ENCODE data around the gene LRRC74B. TPM values are rescaled to one million over a fixed set of nuclear protein-coding genes. Genes with fewer than 3 reads are reported as not detected.

The LRRC74B gene
- total and polyA plus RNA-seq, 4 donors = 0.97 to 9.0 (median 2.3) TPM

DNA sequence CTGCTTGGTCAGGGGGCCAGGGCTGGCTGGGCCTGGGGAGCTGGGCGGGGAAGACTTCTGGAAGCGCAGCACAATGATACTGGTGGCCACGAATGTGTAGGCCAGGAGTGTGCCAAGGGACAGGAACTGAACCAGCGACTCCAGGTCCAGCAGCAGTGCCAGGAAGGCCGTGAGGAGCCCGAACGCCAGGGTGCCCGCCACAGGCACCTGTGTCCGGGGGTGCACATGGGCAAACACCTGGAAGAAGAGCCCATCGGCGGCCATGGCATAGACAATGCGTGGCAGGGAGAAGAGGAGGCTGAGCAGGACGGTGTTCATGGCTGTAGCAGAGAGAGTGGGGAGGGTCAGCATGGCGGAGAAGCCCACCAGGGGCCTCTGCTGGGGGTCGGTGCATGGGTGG lies 15.7 kb upstream of the LRRC74B start:
- TF ChIP-seq, protein P1, sequence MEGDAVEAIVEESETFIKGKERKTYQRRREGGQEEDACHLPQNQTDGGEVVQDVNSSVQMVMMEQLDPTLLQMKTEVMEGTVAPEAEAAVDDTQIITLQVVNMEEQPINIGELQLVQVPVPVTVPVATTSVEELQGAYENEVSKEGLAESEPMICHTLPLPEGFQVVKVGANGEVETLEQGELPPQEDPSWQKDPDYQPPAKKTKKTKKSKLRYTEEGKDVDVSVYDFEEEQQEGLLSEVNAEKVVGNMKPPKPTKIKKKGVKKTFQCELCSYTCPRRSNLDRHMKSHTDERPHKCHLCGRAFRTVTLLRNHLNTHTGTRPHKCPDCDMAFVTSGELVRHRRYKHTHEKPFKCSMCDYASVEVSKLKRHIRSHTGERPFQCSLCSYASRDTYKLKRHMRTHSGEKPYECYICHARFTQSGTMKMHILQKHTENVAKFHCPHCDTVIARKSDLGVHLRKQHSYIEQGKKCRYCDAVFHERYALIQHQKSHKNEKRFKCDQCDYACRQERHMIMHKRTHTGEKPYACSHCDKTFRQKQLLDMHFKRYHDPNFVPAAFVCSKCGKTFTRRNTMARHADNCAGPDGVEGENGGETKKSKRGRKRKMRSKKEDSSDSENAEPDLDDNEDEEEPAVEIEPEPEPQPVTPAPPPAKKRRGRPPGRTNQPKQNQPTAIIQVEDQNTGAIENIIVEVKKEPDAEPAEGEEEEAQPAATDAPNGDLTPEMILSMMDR (IDR thresholded peaks at IDR 0.05; ENCODE audit: control extremely low read depth, extremely low read depth) = no peak
- WGBS, 2 donors = 88 to 94% methylated on average over 15 of the region's 15 CpGs
- H3K4me3 ChIP-seq = no peak overlapping the region
- H3K4me1 ChIP-seq (ENCODE audit: control insufficient read depth in 5 of 5, insufficient read depth in 5 of 5, low read length in 5 of 5) = peaks cover 0 to 3% (median 0%) of the 10 kb centered on the region in 5 donors
- no peak overlapping the region for H3K27ac ChIP-seq (ENCODE audit: low read depth in 1 of 2, low read length in 1 of 2)
- no peaks in the 10 kb centered on the region for H3K9me3 ChIP-seq (ENCODE audit: control insufficient read depth in 4 of 4, insufficient read depth in 3 of 4, low read length in 3 of 4)
- H3K9ac ChIP-seq (ENCODE audit: insufficient read depth in 1 of 2, low read length in 2 of 2) = no peak overlapping the region
- DNase-seq (no peak), ATAC-seq (ENCODE audit: insufficient read depth, low FRiP score) (no peak)
- H3K27me3 ChIP-seq (ENCODE audit: control insufficient read depth in 3 of 3, insufficient read depth in 3 of 3, low read length in 2 of 3) = peaks cover 0 to 9% (median 0%) of the 10 kb centered on the region in 3 donors
- no peaks in the 10 kb centered on the region for H3K36me3 ChIP-seq (ENCODE audit: control insufficient read depth in 4 of 4, insufficient read depth in 4 of 4, low read length in 4 of 4)

GRCh38 chr22:21030621-21031544 lies 14.9 kb upstream of the LRRC74B start:
- no peak overlapping the region for H3K27ac ChIP-seq (ENCODE audit: low read depth in 1 of 2, low read length in 1 of 2)
- no peak overlapping the region for H3K4me3 ChIP-seq
- peaks cover 0 to 3% (median 0%) of the 10 kb centered on the region in 5 donors for H3K4me1 ChIP-seq (ENCODE audit: control insufficient read depth in 5 of 5, insufficient read depth in 5 of 5, low read length in 5 of 5)
- TF ChIP-seq, protein P1 (IDR thresholded peaks at IDR 0.05; ENCODE audit: control extremely low read depth, extremely low read depth) = no peak
- H3K9ac ChIP-seq (ENCODE audit: insufficient read depth in 1 of 2, low read length in 2 of 2) = no peak overlapping the region
- no peak for ATAC-seq (ENCODE audit: insufficient read depth, low FRiP score)
- 93 to 94% methylated on average over 40 of the region's 40 CpGs for WGBS, 2 donors
- H3K27me3 ChIP-seq (ENCODE audit: control insufficient read depth in 3 of 3, insufficient read depth in 3 of 3, low read length in 2 of 3) = peaks cover 0 to 9% (median 0%) of the 10 kb centered on the region in 3 donors
- no peaks in the 10 kb centered on the region for H3K36me3 ChIP-seq (ENCODE audit: control insufficient read depth in 4 of 4, insufficient read depth in 4 of 4, low read length in 4 of 4)
- no peaks in the 10 kb centered on the region for H3K9me3 ChIP-seq (ENCODE audit: control insufficient read depth in 4 of 4, insufficient read depth in 3 of 4, low read length in 3 of 4)
- DNase-seq = no peak

DNA sequence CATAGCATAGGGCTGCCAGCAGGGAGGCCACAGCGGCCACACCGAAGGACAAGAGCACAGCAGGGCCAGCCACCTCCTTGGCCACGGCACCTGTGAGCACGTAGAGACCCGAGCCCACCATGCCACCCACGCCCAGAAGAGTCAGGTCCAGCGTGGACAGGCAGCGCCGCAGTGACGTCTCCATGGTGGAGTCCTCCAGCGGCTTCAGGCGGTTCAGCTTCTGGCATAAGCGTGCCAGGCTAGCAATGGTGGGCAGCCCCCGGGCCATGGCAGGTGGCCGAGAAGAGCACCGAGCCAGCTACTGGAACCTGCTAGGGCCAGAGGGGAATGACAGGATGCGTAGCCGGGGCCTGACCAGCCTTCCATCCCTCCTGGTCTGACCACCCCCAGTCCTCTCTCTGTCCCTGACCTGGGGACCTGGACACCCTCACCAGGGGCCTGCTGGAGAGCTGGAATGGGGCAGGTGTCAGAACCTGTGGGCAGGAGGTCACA lies 14.2 kb upstream of the LRRC74B start:
- Histone ChIP-seq H3K4me3 (no peak overlapping the region), H3K27ac (ENCODE audit: low read depth in 1 of 2, low read length in 1 of 2) (no peak overlapping the region), H3K9ac (ENCODE audit: insufficient read depth in 1 of 2, low read length in 2 of 2) (no peak overlapping the region), H3K27me3 (ENCODE audit: control insufficient read depth in 3 of 3, insufficient read depth in 3 of 3, low read length in 2 of 3) (peaks cover 0 to 9% (median 0%) of the 10 kb centered on the region in 3 donors), H3K4me1 (ENCODE audit: control insufficient read depth in 5 of 5, insufficient read depth in 5 of 5, low read length in 5 of 5) (peaks cover 0 to 3% (median 0%) of the 10 kb centered on the region in 5 donors), H3K9me3 (ENCODE audit: control insufficient read depth in 4 of 4, insufficient read depth in 3 of 4, low read length in 3 of 4) (no peaks in the 10 kb centered on the region), H3K36me3 (ENCODE audit: control insufficient read depth in 4 of 4, insufficient read depth in 4 of 4, low read length in 4 of 4) (no peaks in the 10 kb centered on the region)
- DNase-seq (no peak), ATAC-seq (ENCODE audit: insufficient read depth, low FRiP score) (no peak)
- 90 to 91% methylated on average over 17 to 18 of the region's 18 CpGs for WGBS, 2 donors
- TF ChIP-seq, protein P1 (IDR thresholded peaks at IDR 0.05; ENCODE audit: control extremely low read depth, extremely low read depth) = no peak
